ENCODE data around the gene SPCS2. TPM values are rescaled to one million over a fixed set of nuclear protein-coding genes. Genes with fewer than 3 reads are reported as not detected.
"Not testable (repeated sequence)": the region's sequence is repeated elsewhere in the genome, so short reads cannot be mapped to it uniquely, and the experiment has no call there.

The SPCS2 gene
- total RNA-seq, 1 donor from 2014 or later = 20.4 TPM

DNA sequence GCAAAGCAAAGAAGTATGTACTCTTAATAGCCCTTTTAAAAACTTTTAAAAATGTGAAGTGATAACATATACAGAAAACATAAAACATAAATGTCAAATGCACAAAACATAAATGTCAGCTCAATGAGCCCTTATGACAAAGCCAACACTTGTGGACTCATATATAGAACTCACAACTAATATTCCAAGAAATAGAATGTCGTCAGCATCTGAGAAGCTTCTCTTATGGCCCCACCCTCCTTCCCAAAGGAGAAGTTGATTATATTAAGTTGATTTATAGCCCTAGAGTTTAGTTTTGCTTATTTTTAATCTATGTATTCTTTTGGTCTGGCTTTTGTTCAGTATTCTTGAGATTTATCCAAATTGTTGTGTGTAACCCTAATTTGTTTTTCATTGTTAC, 53.5 kb downstream of the SPCS2 start:
- no peak for DNase-seq

DNA sequence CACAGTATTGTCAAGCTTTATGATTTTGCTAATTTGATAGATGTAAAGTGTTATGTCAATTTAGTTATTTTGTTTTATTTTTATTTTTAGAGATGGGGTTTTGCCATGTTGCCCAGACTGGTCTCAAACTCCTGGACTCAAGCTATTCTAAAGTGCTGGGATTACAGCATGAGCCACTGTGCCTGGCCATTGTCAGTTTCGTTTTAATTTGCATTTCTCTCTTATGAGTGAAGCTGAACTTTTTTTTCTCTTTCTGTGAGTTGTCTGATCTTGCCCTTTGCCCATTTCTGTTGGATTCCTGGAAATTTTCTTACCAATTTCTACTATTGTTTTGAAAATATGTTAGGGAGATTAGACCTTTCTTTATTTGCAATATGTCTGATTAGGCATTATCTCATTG, 55.1 kb downstream of the SPCS2 start:
- DNase-seq = no peak

DNA sequence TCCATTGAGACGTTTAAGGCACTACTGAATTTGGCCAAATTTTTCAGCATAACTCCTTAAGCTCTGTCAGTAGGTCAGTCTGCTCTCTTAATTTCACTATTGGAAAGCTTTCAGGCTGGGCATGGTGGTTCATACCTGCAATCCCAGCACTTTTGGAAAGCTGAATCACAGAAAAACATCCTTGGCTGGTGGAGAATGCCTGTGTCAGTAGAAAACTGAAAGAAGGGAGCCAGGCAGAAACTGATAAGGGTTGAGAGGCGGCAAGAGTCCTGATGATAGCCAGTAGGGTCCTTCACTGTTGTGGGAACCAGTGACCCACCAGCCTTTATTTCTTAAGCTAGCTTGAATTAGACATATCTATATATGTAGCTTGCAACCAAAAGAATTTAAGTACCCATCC, 62.3 kb downstream of the SPCS2 start:
- DNase-seq = no peak

DNA sequence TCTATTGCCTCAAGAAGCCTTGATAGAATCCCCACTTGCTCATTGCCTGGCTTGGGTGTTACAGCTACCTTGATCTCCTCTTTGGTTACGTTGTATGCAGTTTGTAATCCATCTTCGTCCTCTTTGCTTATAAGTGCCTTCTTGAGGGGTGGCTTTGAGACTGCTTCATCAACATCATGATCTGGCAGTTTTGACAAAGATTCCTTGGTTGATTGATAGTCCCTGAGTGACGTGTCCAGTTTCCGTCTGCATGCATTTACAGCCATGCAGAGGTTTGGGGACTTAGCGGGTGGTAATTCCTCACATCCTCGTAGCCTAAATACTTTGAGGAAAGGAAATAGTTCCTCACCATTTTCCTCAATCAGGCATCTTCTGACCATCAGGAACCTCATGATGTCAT, 62.8 kb downstream of the SPCS2 start:
- DNase-seq = no peak

DNA sequence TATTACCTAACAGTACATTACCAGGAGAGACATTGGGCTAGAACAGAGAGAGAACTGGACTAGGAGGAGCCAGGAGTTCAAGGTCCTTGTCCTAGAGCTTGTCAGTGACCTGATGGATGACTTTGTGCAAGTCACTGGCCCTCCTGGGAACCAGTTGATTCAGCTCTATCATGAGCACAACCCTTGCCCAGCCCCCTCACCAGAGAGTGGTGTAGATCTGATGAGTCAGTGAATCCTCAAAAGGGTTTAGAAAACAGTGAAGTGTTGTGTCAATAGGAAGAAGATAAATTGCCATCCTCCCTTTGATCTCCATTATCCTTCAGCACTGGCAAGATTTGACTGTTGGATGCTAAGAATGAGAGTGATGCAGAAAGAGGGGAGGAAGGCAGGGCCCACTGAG, 64.0 kb downstream of the SPCS2 start:
- no peak for DNase-seq

DNA sequence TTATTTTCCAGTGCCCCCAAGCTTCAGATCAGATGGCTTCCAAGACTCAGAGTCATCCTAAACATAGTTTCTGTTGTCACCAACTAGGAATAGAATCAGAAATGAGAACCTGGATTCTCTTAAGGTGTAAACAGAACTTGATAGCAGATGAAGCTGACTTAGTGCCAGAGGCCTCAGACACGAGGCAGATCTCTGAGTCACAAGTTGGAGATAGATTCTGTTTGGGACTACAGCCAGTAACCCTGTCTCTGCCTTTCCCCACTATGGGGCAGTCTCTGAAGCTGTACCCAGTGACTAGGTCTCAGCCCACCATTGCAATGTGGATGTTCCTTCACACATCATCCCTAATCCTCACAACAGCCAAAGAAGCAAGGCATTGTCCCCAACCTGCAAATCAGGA, 65.1 kb downstream of the SPCS2 start:
- peak; percentile 28 for DNase-seq

DNA sequence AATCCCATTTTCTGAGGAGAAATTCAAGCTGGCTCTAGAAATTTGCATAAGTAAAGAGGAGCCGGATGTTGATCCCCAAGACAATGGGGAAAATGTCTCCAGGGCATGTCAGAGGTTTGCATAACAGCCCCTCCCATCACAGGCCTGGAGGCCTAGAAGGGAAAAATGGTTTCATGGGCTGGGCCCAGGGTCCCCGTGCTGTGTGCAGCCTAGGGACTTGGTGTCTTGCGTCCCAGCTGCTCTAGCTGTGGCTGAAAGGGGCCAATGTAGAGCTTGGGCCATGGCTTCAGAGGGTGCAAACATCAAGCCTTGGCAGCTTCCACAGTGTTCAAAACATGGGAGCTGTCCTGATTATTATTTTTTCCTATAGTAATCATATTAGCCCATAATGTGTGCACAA, 70.1 kb downstream of the SPCS2 start:
- DNase-seq = not testable (repeated sequence)

DNA sequence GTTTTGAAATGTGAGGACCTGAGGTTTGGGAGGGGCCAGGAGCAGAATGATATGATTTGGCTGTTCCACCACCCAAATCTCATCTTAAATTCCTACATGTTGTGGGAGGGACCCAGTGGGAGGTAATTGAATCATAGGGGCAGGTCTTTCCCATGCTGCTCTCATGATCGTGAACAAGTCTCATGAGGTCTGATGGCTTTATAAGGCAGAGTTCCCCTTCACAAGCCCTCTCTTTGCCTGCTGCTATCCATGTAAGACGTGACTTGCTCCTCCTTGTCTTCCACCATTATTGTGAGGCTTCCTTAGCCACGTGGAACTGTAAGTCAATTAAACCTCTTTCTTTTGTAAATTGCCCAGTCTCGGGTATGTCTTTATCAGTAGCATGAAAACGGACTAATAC, 71.3 kb downstream of the SPCS2 start:
- DNase-seq = not testable (repeated sequence)

DNA sequence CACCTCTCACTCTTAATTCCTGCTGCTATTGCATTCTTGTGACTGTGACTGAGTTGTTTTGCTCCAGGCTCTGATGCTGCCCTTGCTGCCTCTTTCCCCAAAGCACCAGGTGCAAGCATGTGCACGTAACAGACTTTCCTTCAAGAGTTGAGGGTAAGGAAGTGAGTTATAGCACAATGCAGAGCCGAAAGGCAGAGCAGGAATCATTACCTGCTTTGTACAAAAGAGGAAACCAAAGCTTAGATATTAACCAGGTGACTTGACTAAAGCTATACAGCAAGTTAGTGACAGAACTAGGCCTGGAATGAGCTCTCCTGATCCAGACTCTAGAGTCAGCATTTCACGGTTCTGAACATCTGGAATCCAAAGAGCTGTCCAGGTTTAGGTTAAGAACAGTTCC, 73.2 kb downstream of the SPCS2 start:
- no peak for DNase-seq

DNA sequence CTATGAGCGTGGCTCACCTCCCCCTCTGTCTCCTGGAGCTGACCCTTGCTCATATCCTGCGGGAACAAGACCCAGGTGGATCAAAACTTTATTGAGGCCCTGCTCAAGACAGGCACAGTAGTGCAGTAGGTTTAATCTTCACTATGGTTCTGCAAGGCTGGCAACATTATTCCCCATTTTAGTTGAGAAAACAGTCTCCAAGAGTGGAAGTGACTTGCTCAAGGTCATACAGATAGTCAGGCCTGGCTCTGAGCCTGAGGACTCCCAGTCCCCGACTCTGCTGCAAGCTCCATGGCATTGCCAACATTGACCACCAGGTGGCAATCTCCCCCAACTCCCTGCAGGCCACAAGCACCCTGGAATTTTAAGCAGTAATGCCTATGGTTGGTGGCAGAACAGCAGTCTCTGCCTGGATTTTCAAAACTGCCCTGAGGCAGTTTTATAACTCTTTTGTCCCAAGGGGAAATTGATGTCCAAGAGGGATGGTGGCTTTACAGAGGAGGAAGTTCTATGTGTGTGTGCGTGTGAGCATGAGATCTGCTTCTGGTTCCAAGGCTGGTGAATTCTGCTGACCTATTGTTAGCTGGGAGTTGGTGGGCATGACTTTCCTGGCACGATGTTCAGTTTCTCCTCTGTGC, 73.8 kb downstream of the SPCS2 start:
- peak; percentile 92 for DNase-seq

DNA sequence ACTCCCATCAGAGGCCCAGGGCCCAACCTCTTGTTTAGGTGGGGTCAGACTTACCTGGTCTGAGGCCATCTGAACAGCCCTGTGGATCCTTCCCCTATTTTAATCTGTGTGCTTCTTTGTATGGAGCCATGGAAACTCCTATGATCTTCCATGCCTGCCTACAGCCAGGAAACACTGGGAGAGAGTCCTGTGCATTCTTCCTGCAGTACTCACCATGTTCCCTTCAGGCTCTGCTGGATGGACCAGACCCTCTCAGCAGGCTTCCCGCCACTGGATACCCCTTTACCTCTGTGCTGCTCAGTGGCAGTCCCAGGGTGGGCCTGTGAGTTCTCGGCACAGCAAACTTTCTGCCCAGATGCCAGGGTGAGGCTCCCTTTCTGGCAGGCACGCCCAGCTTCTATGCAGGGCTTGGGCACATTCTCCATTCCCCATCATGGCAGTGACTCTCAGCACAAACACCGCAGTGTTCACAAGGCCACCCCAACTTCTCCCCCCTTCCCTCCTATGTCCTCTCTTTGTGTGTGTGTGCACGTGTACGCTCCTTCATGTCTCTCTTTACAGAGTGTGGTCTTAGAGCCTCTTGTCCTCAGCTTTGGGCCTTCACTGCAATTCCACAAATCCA, 74.5 kb downstream of the SPCS2 start:
- DNase-seq = no peak

DNA sequence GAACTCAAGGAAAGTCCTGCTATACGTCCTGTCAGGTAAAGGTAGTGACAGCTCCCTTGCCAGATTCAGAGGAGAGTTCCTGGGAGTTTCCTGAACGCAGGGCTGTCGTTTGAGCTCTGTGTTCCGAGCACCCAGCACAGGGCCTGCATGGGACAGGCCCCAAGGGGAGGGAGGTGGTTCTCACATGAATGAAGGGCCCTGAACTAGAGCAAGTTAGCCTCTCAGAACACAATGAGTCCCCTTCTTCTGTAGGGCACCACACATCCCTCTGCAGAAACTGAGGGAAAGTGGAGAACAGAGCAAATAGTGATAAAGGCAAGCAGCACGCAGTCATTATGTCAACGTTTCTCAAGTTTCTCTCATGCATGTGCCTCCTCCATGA, 75.0 kb downstream of the SPCS2 start:
- DNase-seq = no peak

DNA sequence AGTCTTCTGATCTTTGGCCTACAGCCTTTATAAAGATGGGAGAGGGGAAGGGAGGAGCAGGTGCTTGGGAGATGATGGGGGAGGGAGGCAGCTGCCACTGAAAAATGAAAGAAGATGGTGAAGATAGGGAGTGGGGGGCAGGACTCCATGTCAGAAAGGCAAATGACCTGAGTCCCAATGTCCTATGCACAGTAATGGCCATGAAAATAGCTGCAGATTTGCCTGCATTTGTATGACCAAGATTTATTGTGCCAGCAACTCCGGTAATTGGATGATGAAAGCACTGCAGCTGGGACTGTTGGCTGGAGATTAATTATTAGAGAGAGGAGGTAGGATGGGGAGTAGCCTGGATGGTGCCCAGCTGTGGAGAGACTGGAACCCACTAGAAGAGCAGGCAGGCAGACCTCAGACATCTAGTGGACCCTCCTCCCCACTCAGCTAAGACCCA, 75.7 kb downstream of the SPCS2 start:
- DNase-seq = no peak

DNA sequence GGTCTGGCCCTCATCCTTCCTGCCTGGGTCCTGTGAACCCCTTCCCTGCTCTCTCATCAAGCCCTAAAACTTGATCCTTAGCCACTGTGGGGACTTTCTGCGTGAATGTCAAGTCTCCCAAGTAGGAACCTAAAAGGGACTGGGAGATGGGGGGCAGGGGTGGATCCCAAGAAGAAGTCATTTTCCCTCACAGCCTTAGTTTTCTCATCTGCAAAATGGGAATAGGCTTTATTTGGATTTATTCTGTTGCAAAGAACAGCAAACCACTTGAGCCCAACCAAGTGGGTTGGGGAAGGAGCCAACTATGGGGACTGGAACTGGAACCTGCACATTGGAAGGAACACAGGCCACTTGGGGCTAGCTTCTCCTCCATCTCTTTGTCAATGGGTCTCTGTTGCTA, 76.5 kb downstream of the SPCS2 start:
- no peak for DNase-seq

DNA sequence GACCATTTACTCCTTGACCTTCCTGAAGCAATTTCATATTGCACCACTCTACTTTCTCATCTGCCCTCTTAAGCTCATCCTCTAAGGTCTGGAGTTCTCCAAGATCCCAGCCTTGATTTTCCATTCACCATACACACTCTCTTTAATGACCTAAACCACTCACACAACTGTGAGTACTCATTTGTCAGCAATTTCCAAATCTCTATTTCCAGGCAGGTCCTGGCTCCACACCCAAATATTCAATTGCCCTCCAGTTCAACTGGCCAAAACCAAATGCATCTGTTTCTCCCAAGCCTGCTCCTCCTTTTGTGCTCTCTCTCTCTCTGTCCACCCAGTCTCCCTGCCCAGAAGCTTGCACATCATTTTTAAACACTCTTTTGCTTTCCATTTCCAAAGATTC, 79.3 kb downstream of the SPCS2 start:
- DNase-seq = no peak

Other genes with a start within 250 kb of the SPCS2 start
- gene CHRDL2, start 217.8 kb upstream of the SPCS2 start, total RNA-seq = 1.9 TPM in 1 of 2 replicates, not detected in the other
- gene RNF169, start 200.4 kb upstream of the SPCS2 start, total RNA-seq = 27.6 and 36.2 TPM in 2 replicates
- 8.2 and 16.8 TPM in 2 replicates for gene XRRA1, start 175 bp upstream of the SPCS2 start, total RNA-seq
- gene NEU3, start 39.7 kb downstream of the SPCS2 start, total RNA-seq = 7.0 and 8.3 TPM in 2 replicates
- gene OR2AT4, start 147.6 kb downstream of the SPCS2 start, total RNA-seq = not detected in 2 replicates
- 3.7 and 7.8 TPM in 2 replicates for gene SLCO2B1, start 201.8 kb downstream of the SPCS2 start, total RNA-seq

Data from dermis blood vessel endothelial cell (primary cell).